GM23338 (cell line): Measurements from ENCODE around the gene RAB11FIP4. TPM values are rescaled to one million over a fixed set of nuclear protein-coding genes. Genes with fewer than 3 reads are reported as not detected.

Experiments
- ATAC-seq: fragments of 200-7000 bp; cut with Tn5 transposase; 3 replicates; pipeline ENCODE4 v1.9.1; 2020
- DNase-seq: peaks from one replicate; pipeline ENCODE4 v3.0.0-alpha.2; 2015; ENCODE audit warnings: low spot score
- H2AFZ ChIP-seq: fragments of 200-600 bp; sonication (generic); 2 replicates; pipeline ENCODE4 v1.8.0; 2016; ENCODE audit warnings: antibody characterized with exemption, mild to moderate bottlenecking, moderate library complexity
- H3F3A ChIP-seq: fragments of 200-600 bp; sonication (generic); replicated peaks from 2 replicates; pipeline ENCODE4 v1.8.0; 2017; ENCODE audit warnings: antibody characterized with exemption, mixed run types, low read depth
- H3K27ac ChIP-seq: fragments of 200-600 bp; sonication (generic); 2 replicates; pipeline ENCODE4 v1.6.1; 2016; ENCODE audit warnings: low read depth
- H3K27me3 ChIP-seq: fragments of 200-600 bp; sonication (generic); 2 replicates; pipeline ENCODE4 v1.8.0; 2016; ENCODE audit warnings: mild to moderate bottlenecking, mixed run types, moderate library complexity; ENCODE audit not compliant: insufficient read depth
- H3K36me3 ChIP-seq: fragments of 200-600 bp; sonication (generic); 2 replicates; pipeline ENCODE4 v1.8.0; 2016; ENCODE audit warnings: mild to moderate bottlenecking; ENCODE audit not compliant: insufficient read depth
- H3K4me1 ChIP-seq: fragments of 200-600 bp; sonication (generic); 2 replicates; pipeline ENCODE4 v1.8.0; 2016; ENCODE audit warnings: mild to moderate bottlenecking, moderate library complexity; ENCODE audit not compliant: insufficient read depth
- H3K4me2 ChIP-seq: fragments of 200-600 bp; sonication (generic); 2 replicates; pipeline ENCODE4 v1.7.1; 2017; ENCODE audit warnings: mixed run types
- H3K4me3 ChIP-seq: fragments of 200-600 bp; sonication (generic); 2 replicates; pipeline ENCODE4 v1.6.1; 2016; ENCODE audit warnings: mixed run types
- H3K79me2 ChIP-seq: fragments of 200-600 bp; sonication (generic); replicated peaks from 2 replicates; pipeline ENCODE4 v1.8.0; 2017; ENCODE audit warnings: mild to moderate bottlenecking; ENCODE audit not compliant: insufficient read depth
- H3K9me2 ChIP-seq: fragments of 200-600 bp; sonication (generic); 2 replicates; pipeline ENCODE4 v1.8.0; 2017; ENCODE audit not compliant: insufficient read depth
- H4K20me1 ChIP-seq: fragments of 200-600 bp; sonication (generic); replicated peaks from 2 replicates; pipeline ENCODE4 v1.8.0; 2017; ENCODE audit warnings: mild to moderate bottlenecking; ENCODE audit not compliant: insufficient read depth
- H3K27ac Mint-ChIP-seq: 2 replicates; pipeline ENCODE4 v1.8.0; 2020; ENCODE audit warnings: inconsistent platforms, mild to moderate bottlenecking, moderate library complexity, mixed read lengths
- H3K27me3 Mint-ChIP-seq: 3 replicates; pipeline ENCODE4 v1.8.0; 2022; ENCODE audit warnings: low read depth, mild to moderate bottlenecking, moderate library complexity, mixed read lengths, inconsistent platforms; ENCODE audit not compliant: insufficient read depth, poor library complexity
- H3K36me3 Mint-ChIP-seq: 3 replicates; pipeline ENCODE4 v1.8.0; 2021; ENCODE audit warnings: low read depth, mild to moderate bottlenecking, inconsistent platforms, moderate library complexity, mixed read lengths
- H3K4me1 Mint-ChIP-seq: 3 replicates; pipeline ENCODE4 v1.8.0; 2020; ENCODE audit warnings: mild to moderate bottlenecking, inconsistent platforms, mixed read lengths
- H3K4me3 Mint-ChIP-seq: 3 replicates; pipeline ENCODE4 v1.8.0; 2021; ENCODE audit warnings: moderate library complexity, mild to moderate bottlenecking, inconsistent platforms, mixed read lengths
- H3K9me3 Mint-ChIP-seq: 3 replicates; pipeline ENCODE4 v1.8.0; 2020; ENCODE audit warnings: moderate library complexity, mild to moderate bottlenecking, inconsistent platforms, mixed read lengths
- CREB1 ChIP-seq: fragments of 250-450 bp; sonication (Bioruptor Pico); IDR thresholded peaks from 2 replicates; pipeline ENCODE4 v1.5.0; 2020; ENCODE audit warnings: low read depth, mild to moderate bottlenecking, moderate library complexity
- EZH2 ChIP-seq: fragments of 200-600 bp; sonication (generic); IDR thresholded peaks from one replicate; pipeline ENCODE4 v1.8.0; 2017; ENCODE audit warnings: antibody characterized with exemption, mild to moderate bottlenecking, low read depth; ENCODE audit not compliant: unreplicated experiment
- EZH2phosphoT487 ChIP-seq: fragments of 200-600 bp; sonication (generic); IDR thresholded peaks from one replicate; pipeline ENCODE4 v1.8.1; 2018; ENCODE audit warnings: antibody characterized with exemption; ENCODE audit not compliant: unreplicated experiment
- JUNB ChIP-seq: IDR thresholded peaks from one replicate; pipeline ENCODE4 v1.6.1; 2016; ENCODE audit warnings: antibody characterized with exemption; ENCODE audit not compliant: unreplicated experiment
- NANOG ChIP-seq: IDR thresholded peaks from 2 replicates; pipeline ENCODE4 v1.6.1; 2016; ENCODE audit warnings: antibody characterized with exemption, borderline replicate concordance
- POLR2AphosphoS5 ChIP-seq: IDR thresholded peaks from 2 replicates; pipeline ENCODE4 v1.6.1; 2016; ENCODE audit warnings: antibody characterized with exemption, low read depth
- ZNF114 ChIP-seq: fragments of 250-450 bp; sonication (Bioruptor Pico); IDR thresholded peaks from 2 replicates; pipeline ENCODE4 v1.5.0; 2020; ENCODE audit warnings: mild to moderate bottlenecking, moderate library complexity
- ZNF331 ChIP-seq: fragments of 250-450 bp; sonication (Bioruptor Pico); IDR thresholded peaks from 2 replicates; pipeline ENCODE4 v1.5.0; 2020; ENCODE audit warnings: low read depth, mild to moderate bottlenecking, moderate library complexity
- polyA plus RNA-seq: library from polyadenylated mRNA; unstranded; fragments of >200 nt; fragmentation: Nextera tagmentation; extraction: Ambion mirVana; gene quantifications from 2 replicates; pipeline ENCODE4 v1.2.1, GENCODE V29; 2016
- total RNA-seq: library from RNA; depleted of rRNA; stranded (reverse); fragments of >200 nt; shearing (Covaris generic); gene quantifications from 2 replicates; pipeline ENCODE4 v1.2.3, GENCODE V29; 2014
- TF ChIP-seq, protein P1 (sequence below): IDR thresholded peaks from 2 replicates; pipeline ENCODE4 v1.6.1; 2016; ENCODE audit warnings: antibody characterized with exemption
- TF ChIP-seq, protein P2 (sequence below): IDR thresholded peaks from one replicate; pipeline ENCODE4 v1.6.1; 2018; ENCODE audit warnings: antibody characterized with exemption; ENCODE audit not compliant: unreplicated experiment

RAB11FIP4 gene
- total and polyA plus RNA-seq, 2 experiments from 2014 or later: 26.0 to 65.6 TPM

DNA sequence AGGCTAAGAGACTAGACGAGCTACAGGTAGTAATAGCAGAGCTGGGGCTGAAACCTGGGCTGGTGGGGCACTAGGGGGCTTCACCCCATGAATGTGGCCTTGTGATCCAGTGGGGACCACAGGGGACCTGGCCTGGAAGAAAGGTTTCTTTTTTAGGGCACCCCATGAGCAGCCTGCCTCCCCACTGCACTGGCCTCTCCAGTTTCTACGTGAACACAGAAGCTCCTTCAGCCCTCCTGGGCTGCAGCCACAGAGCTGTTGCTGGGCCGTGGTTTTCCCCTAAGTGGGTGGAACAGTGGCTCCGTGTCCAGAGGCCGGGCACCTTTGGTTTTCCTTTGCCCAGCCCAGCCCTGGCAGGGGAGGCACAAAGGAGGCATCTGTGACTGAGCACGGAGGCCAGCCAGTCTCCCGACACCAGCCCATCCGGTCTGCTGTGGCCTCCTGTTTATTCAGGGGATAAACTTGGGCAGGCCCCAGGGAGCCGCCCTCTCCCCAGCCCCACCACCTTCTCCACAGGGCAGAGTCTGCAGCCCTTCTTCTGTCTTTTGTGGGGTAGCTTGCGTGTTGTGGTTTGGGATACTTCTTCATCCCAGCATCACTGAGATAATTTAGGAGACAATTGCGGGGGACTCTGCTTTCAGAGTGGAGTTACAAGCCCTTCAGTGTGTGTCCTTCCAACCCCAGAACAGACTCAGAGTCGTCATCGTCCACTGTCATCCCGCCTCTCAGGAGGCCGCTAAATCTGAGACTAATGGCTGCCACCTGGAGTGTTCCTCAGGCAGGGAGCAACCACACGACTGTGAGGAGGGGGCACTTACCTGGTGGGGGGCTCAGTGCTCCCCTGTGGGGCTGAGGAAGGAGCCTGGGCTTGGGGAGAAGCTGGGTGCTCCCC, 85.3 kb downstream of the RAB11FIP4 start:
- Histone ChIP-seq H3K9me2 (no peaks in the 10 kb centered on the region), H3F3A (no peaks in the 10 kb centered on the region), H3K27ac (no peak overlapping the region), H3K4me3 (no peak overlapping the region), H4K20me1 (no peaks in the 10 kb centered on the region), H3K27me3 (no peaks in the 10 kb centered on the region), H3K4me1 (no peaks in the 10 kb centered on the region), H3K4me2 (no peak overlapping the region), H3K79me2 (no peaks in the 10 kb centered on the region), H3K36me3 (no peaks in the 10 kb centered on the region), H2AFZ (no peak overlapping the region)
- DNase-seq (no peak), ATAC-seq (peak; percentile 53)
- peaks cover 5% of the 10 kb centered on the region for H3K27me3 Mint-ChIP-seq
- no peak overlapping the region for H3K27ac Mint-ChIP-seq
- H3K4me1 Mint-ChIP-seq: peaks cover 11% of the 10 kb centered on the region
- H3K9me3 Mint-ChIP-seq: no peaks in the 10 kb centered on the region; the same call in 2 of the 3 replicates
- H3K36me3 Mint-ChIP-seq: no peaks in the 10 kb centered on the region; the same call in 2 of the 3 replicates
- TF ChIP-seq CREB1 (CRISPR knock-in tag) (no peak), POLR2AphosphoS5 (no peak), ZNF331 (CRISPR knock-in tag) (no peak), ZNF114 (CRISPR knock-in tag) (no peak), EZH2 (no peak), NANOG (no peak)
- TF ChIP-seq, protein P1, sequence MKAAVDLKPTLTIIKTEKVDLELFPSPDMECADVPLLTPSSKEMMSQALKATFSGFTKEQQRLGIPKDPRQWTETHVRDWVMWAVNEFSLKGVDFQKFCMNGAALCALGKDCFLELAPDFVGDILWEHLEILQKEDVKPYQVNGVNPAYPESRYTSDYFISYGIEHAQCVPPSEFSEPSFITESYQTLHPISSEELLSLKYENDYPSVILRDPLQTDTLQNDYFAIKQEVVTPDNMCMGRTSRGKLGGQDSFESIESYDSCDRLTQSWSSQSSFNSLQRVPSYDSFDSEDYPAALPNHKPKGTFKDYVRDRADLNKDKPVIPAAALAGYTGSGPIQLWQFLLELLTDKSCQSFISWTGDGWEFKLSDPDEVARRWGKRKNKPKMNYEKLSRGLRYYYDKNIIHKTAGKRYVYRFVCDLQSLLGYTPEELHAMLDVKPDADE: no peak
- TF ChIP-seq, protein P2, sequence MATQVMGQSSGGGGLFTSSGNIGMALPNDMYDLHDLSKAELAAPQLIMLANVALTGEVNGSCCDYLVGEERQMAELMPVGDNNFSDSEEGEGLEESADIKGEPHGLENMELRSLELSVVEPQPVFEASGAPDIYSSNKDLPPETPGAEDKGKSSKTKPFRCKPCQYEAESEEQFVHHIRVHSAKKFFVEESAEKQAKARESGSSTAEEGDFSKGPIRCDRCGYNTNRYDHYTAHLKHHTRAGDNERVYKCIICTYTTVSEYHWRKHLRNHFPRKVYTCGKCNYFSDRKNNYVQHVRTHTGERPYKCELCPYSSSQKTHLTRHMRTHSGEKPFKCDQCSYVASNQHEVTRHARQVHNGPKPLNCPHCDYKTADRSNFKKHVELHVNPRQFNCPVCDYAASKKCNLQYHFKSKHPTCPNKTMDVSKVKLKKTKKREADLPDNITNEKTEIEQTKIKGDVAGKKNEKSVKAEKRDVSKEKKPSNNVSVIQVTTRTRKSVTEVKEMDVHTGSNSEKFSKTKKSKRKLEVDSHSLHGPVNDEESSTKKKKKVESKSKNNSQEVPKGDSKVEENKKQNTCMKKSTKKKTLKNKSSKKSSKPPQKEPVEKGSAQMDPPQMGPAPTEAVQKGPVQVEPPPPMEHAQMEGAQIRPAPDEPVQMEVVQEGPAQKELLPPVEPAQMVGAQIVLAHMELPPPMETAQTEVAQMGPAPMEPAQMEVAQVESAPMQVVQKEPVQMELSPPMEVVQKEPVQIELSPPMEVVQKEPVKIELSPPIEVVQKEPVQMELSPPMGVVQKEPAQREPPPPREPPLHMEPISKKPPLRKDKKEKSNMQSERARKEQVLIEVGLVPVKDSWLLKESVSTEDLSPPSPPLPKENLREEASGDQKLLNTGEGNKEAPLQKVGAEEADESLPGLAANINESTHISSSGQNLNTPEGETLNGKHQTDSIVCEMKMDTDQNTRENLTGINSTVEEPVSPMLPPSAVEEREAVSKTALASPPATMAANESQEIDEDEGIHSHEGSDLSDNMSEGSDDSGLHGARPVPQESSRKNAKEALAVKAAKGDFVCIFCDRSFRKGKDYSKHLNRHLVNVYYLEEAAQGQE: no peak
- H3K4me3 Mint-ChIP-seq: no peak overlapping the region

DNA sequence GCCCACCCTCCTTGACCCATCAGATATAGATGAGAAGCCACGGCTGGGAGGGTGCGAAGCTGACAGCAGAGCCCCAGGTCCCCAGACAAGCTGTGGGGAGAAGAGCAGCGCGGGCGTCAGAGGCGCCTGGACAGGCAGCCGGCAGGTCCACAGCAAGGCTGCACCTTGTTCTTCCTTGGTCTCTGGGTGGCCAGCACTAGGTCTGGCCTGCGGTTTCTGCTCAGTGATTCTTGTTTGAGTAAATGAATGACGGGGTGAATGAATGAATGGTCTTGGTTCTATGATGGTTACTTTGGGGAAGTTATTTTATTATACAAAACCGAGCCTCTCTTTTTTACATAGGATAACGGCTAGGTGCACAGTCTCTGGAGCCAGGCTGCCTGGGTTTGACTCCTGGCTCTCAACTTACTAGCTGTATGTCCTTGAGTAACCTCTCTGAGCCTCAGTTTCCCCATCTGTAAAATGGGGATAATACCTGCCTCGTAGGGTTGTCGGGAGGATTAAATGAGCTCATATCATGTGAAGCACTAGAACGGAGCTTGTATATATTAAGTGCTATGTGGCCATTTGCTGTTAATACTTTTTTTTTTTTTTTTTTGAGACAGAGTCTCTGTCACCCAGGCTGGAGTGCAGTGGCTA, 86.1 kb downstream of the RAB11FIP4 start:
- Histone ChIP-seq H3K36me3 (no peaks in the 10 kb centered on the region), H3K4me1 (no peaks in the 10 kb centered on the region), H3F3A (no peaks in the 10 kb centered on the region), H3K4me3 (no peak overlapping the region), H3K27me3 (no peaks in the 10 kb centered on the region), H3K27ac (no peak overlapping the region), H3K4me2 (no peak overlapping the region), H2AFZ (no peak overlapping the region), H4K20me1 (no peaks in the 10 kb centered on the region), H3K79me2 (no peaks in the 10 kb centered on the region), H3K9me2 (no peaks in the 10 kb centered on the region)
- Mint-ChIP-seq H3K27me3 (peaks cover 2% of the 10 kb centered on the region), H3K4me3 (no peak overlapping the region), H3K4me1 (peaks cover 6% of the 10 kb centered on the region), H3K36me3 (no peaks in the 10 kb centered on the region; the same call in 2 of the 3 replicates), H3K27ac (no peak overlapping the region), H3K9me3 (no peaks in the 10 kb centered on the region; the same call in 2 of the 3 replicates)
- DNase-seq (no peak), ATAC-seq (no peak)
- TF ChIP-seq ZNF114 (CRISPR knock-in tag) (no peak), POLR2AphosphoS5 (no peak), CREB1 (CRISPR knock-in tag) (no peak), EZH2 (no peak), EZH2phosphoT487 (no peak), NANOG (no peak), JUNB (no peak)
- TF ChIP-seq, protein P2: no peak
- TF ChIP-seq, protein P1: no peak
